Measurements from ENCODE around the gene DOCK1.
A peak's percentile ranks its signal among the peaks of the same experiment; 100 is the strongest.

DOCK1 gene

DNA sequence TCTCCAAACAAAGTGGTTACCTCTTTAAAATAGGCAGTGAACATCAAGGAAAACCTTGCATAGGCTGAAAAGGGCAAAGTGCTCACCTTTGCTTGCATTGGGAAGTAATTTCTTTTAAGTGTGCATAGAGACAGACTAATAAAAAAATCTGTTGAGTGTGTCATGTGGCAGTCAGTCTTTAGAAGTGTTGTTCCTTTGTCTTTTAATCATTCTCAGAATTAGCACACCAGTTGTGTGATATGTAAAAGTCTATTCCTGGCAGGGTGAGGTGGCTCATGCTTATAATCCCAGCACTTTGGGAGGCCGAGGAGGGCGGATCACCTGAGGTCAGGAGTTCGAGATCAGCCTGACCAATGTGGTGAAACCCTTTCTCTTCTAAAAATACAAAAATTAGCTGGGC lies 174.2 kb downstream of the DOCK1 start:
- no peak overlapping the region for H3K27ac Mint-ChIP-seq
- peaks cover 14% of the 10 kb centered on the region for H3K4me1 Mint-ChIP-seq
- H3K9me3 Mint-ChIP-seq = peaks cover 8% of the 10 kb centered on the region
- no peak for TF ChIP-seq CTCF (IDR thresholded peaks at IDR 0.05)
- DNase-seq = no peak
- H3K27me3 Mint-ChIP-seq (ENCODE audit: low read depth, poor library complexity) = no peaks in the 10 kb centered on the region
- H3K4me3 Mint-ChIP-seq = no peak overlapping the region
- H3K36me3 Mint-ChIP-seq (ENCODE audit: low read depth) = peaks cover 77% of the 10 kb centered on the region

DNA sequence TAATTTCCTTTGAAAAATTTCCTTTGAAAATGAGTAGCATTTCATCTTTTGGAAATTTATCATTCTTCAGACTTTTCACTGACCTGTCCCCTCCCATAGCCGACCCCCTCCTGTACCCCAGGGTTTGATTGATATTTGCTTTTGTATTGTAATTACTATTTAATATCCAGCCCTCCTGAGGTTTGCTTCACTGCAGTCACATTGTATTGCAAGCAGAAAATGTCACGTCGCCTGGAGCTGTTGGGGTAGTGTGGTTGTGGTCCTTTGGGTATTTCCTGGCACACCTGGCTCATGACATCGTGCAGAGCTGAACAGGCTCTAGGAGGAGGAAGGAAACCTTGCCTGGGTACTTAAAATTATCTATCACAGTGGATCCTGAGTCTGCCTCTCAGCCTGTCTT lies 175.1 kb downstream of the DOCK1 start:
- peaks cover 14% of the 10 kb centered on the region for H3K4me1 Mint-ChIP-seq
- H3K27me3 Mint-ChIP-seq (ENCODE audit: low read depth, poor library complexity) = no peaks in the 10 kb centered on the region
- H3K4me3 Mint-ChIP-seq = no peak overlapping the region
- no peak for TF ChIP-seq CTCF (IDR thresholded peaks at IDR 0.05)
- DNase-seq = no peak
- no peak overlapping the region for H3K27ac Mint-ChIP-seq
- H3K9me3 Mint-ChIP-seq = peaks cover 8% of the 10 kb centered on the region
- peaks cover 68% of the 10 kb centered on the region for H3K36me3 Mint-ChIP-seq (ENCODE audit: low read depth)

DNA sequence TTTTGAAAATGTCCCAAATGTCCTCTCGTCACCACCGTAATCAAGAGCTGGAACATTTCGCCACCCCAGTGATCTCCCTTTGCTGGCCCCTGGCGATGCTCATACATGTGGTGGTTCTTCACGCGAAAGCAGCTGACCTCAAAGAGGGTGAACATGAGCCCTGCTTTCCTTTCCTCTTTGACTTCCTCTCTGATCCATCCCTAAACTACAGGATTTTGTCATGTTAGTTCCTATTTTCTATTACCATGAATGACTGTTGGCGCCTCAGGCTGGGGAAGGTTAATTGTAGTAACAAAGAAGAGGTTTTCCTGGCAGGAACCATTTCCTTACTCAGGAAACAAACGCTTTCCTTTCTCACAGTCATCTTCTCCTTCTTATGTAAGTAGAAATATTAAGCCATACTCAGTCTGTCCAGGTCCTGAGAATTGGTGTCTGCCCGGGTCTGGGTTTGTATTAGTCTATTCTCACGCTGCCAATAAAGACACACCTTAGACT lies 176.7 kb downstream of the DOCK1 start:
- Mint-ChIP-seq H3K9me3 (peaks cover 8% of the 10 kb centered on the region), H3K4me1 (peaks cover 14% of the 10 kb centered on the region), H3K4me3 (no peak overlapping the region), H3K27me3 (ENCODE audit: low read depth, poor library complexity) (no peaks in the 10 kb centered on the region), H3K36me3 (ENCODE audit: low read depth) (peaks cover 55% of the 10 kb centered on the region), H3K27ac (no peak overlapping the region)
- TF ChIP-seq CTCF (IDR thresholded peaks at IDR 0.05) = no peak
- DNase-seq = no peak

- TF ChIP-seq CTCF (IDR thresholded peaks at IDR 0.05) = no peak
- no peak overlapping the region for H3K4me3 Mint-ChIP-seq
- H3K36me3 Mint-ChIP-seq (ENCODE audit: low read depth) = peaks cover 55% of the 10 kb centered on the region
- peaks cover 14% of the 10 kb centered on the region for H3K4me1 Mint-ChIP-seq
- no peaks in the 10 kb centered on the region for H3K27me3 Mint-ChIP-seq (ENCODE audit: low read depth, poor library complexity)
- no peak overlapping the region for H3K27ac Mint-ChIP-seq
- DNase-seq = no peak
- peaks cover 8% of the 10 kb centered on the region for H3K9me3 Mint-ChIP-seq
Observed at GRCh38 chr10:127082651-127083050, 177.4 kb downstream of the DOCK1 start.

DNA sequence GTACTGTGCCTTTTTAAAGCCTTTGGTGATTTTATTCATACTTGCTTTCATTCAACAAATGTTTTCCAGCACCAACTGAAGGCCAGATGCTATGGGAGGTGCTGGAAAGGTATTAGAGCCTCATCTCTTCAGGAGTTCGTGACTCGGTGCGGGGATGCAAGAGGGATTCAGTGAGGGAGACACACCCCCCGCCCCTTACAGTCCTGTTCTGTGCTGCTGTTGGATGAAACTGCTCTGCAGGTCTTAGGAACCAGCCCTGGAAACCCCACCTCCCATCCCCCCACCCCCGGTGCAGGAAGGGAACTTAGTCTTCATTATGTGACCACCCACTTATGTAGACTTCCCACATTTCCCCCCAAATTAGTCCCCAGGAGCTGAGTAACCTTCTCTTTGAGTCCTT lies 180.7 kb downstream of the DOCK1 start:
- no peaks in the 10 kb centered on the region for H3K27me3 Mint-ChIP-seq (ENCODE audit: low read depth, poor library complexity)
- H3K9me3 Mint-ChIP-seq = peaks cover 8% of the 10 kb centered on the region
- no peak overlapping the region for H3K27ac Mint-ChIP-seq
- H3K4me3 Mint-ChIP-seq = no peak overlapping the region
- peaks cover 46% of the 10 kb centered on the region for H3K36me3 Mint-ChIP-seq (ENCODE audit: low read depth)
- no peak for TF ChIP-seq CTCF (IDR thresholded peaks at IDR 0.05)
- DNase-seq = no peak
- H3K4me1 Mint-ChIP-seq = peaks cover 6% of the 10 kb centered on the region

DNA sequence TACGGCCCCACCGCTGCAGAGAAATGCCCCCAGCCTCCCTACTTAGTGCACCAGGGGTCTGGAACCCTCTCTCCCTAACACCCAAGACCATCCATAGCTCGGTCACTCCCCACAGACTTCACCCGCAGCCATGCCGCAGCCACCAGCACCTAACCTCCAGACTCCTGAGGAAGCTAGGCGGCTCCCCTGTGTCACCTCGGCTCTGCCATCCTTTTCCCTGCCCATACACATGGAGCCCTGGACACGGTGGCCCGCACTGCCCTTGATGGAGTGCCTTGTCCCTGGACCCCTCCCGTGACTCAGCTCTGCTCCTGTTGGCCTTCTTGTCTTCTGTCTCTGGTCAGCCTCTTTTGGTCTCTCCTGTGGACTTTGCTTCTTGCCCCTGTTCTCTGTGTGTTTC lies 183.7 kb downstream of the DOCK1 start:
- H3K27ac Mint-ChIP-seq = peak overlapping the region; percentile 90
- DNase-seq = no peak
- no peaks in the 10 kb centered on the region for H3K9me3 Mint-ChIP-seq
- H3K27me3 Mint-ChIP-seq (ENCODE audit: low read depth, poor library complexity) = no peaks in the 10 kb centered on the region
- H3K36me3 Mint-ChIP-seq (ENCODE audit: low read depth) = peaks cover 25% of the 10 kb centered on the region
- no peak for TF ChIP-seq CTCF (IDR thresholded peaks at IDR 0.05)
- H3K4me1 Mint-ChIP-seq = no peaks in the 10 kb centered on the region
- H3K4me3 Mint-ChIP-seq = no peak overlapping the region

Data from nephron progenitor cell (in vitro differentiated cells).